Keratinocyte (primary cell): Measurements from ENCODE around the gene IFRD2. TPM values are rescaled to one million over a fixed set of nuclear protein-coding genes. Genes with fewer than 3 reads are reported as not detected.

Experiments used
- DNase-seq: peaks from one replicate; pipeline ENCODE4 v3.0.0-alpha.2; 2011; ENCODE audit warnings: low read depth, missing footprints, low spot score
- FAIRE-seq: peaks from 2 replicates; lab custom pipeline; 2011; peaks lifted over from hg19 to GRCh38; lab: Jason Lieb, UNC
- H2AFZ ChIP-seq: 2 replicates; pipeline ENCODE4 v1.6.0; 2012; ENCODE audit warnings: low read length, control low read depth, inconsistent platforms; ENCODE audit not compliant: control insufficient read depth
- H3K27ac ChIP-seq: 2 replicates; pipeline ENCODE4 v1.5.1; 2011; ENCODE audit warnings: low read length; ENCODE audit not compliant: control insufficient read depth, insufficient read depth
- H3K27me3 ChIP-seq: 3 replicates; pipeline ENCODE4 v1.6.0; 2011; ENCODE audit warnings: low read length; ENCODE audit not compliant: control insufficient read depth, insufficient read depth; ENCODE audit errors: extremely low read depth
- H3K36me3 ChIP-seq, 2 experiments: 2 replicates in 1 of 2; 3 replicates in 1 of 2; pipeline ENCODE4 v1.5.1; 2011; ENCODE audit warnings: low read length in 2 of 2, mild to moderate bottlenecking in 1 of 2; ENCODE audit not compliant: control insufficient read depth in 2 of 2, insufficient read depth in 2 of 2; ENCODE audit errors: extremely low read depth in 1 of 2
- H3K4me1 ChIP-seq: 3 replicates; pipeline ENCODE4 v1.5.1; 2011; ENCODE audit warnings: low read length; ENCODE audit not compliant: control insufficient read depth, insufficient read depth; ENCODE audit errors: extremely low read depth
- H3K4me2 ChIP-seq: 3 replicates; pipeline ENCODE4 v1.6.0; 2011; ENCODE audit warnings: low read depth, low read length; ENCODE audit not compliant: control insufficient read depth, insufficient read depth; ENCODE audit errors: extremely low read depth
- H3K4me3 ChIP-seq, 3 experiments: fragments of 200-600 bp in 1 of 3; sonication (generic) in 1 of 3; 2 replicates in 2 of 3; 3 replicates in 1 of 3; pipeline ENCODE4 v1.5.1; 2011 to 2016; ENCODE audit warnings: low read length in 3 of 3, mild to moderate bottlenecking in 3 of 3, control low read depth in 2 of 3, inconsistent platforms in 1 of 3, low read depth in 1 of 3, mixed read lengths in 1 of 3, mixed run types in 1 of 3, moderate library complexity in 1 of 3; ENCODE audit not compliant: control insufficient read depth in 2 of 3, insufficient read depth in 2 of 3; ENCODE audit errors: extremely low read depth in 1 of 3
- H3K79me2 ChIP-seq: 2 replicates; pipeline ENCODE4 v1.6.0; 2012; ENCODE audit warnings: low read length; ENCODE audit not compliant: control insufficient read depth, insufficient read depth
- H3K9ac ChIP-seq: 3 replicates; pipeline ENCODE4 v1.6.0; 2011; ENCODE audit warnings: low read length; ENCODE audit not compliant: control insufficient read depth, insufficient read depth; ENCODE audit errors: extremely low read depth
- H3K9me1 ChIP-seq: 3 replicates; pipeline ENCODE4 v1.6.0; 2011; ENCODE audit warnings: low read length; ENCODE audit not compliant: control insufficient read depth, insufficient read depth; ENCODE audit errors: extremely low read depth
- H3K9me3 ChIP-seq: 2 replicates; pipeline ENCODE4 v1.5.1; 2012; ENCODE audit warnings: low read depth, low read length; ENCODE audit not compliant: control insufficient read depth
- H4K20me1 ChIP-seq: 3 replicates; pipeline ENCODE4 v1.6.0; 2011; ENCODE audit warnings: low read length; ENCODE audit not compliant: control insufficient read depth, insufficient read depth; ENCODE audit errors: extremely low read depth
- CTCF ChIP-seq, 3 experiments: IDR thresholded peaks in 1 of 3; conservative IDR thresholded peaks in 1 of 3; optimal IDR thresholded peaks in 1 of 3; 2 replicates in 2 of 3; 3 replicates in 1 of 3; pipeline versions ENCODE3 to v1.5.1; 2011; ENCODE audit warnings: low read length in 3 of 3, mild to moderate bottlenecking in 3 of 3, moderate library complexity in 2 of 3, control low read depth in 1 of 3, inconsistent platforms in 1 of 3; ENCODE audit not compliant: insufficient read depth in 2 of 3; ENCODE audit errors: extremely low read depth in 1 of 3
- EZH2 ChIP-seq: IDR thresholded peaks from one replicate; pipeline ENCODE4 v1.6.1; 2012; ENCODE audit warnings: inconsistent platforms, mild to moderate bottlenecking, low read length, moderate library complexity
- dilution Hi-C: fragments of 300-500 bp; cut with MboI; formaldehyde crosslinking; loops from one replicate; pipeline ENCODE4 v1.7.0; 2020; ENCODE audit warnings: low sequenced_read_pairs; ENCODE audit not compliant: extremely low pct_ligation_motif_present
- polyA plus RNA-seq, 5 experiments: library from polyadenylated mRNA; depleted of rRNA in 3 of 5; stranded (reverse) in 3 of 5; stranded (forward) in 1 of 5; unstranded in 1 of 5; fragments of >200 nt; gene quantifications; 1 replicate in 1 of 5; 2 replicates in 3 of 5; 3 replicates in 1 of 5; pipeline versions ENCODE4 v1.2.1 to v1.2.3, GENCODE V29; 2011 to 2012; ENCODE audit warnings: missing spikeins in 2 of 5, low read depth in 1 of 5, low replicate concordance in 1 of 5

Gene IFRD2
- polyA plus RNA-seq, 1 donor (not counting 4 experiments of a cell fraction or from before 2014, with no cell fraction given), result 50.3 TPM

GRCh38 chr3:50325113-50325480 is 32.9 kb upstream of the IFRD2 start:
- DNase-seq (no peak), FAIRE-seq (no peak)
- no peak overlapping the region for H3K27ac ChIP-seq
- TF ChIP-seq EZH2 (no peak), CTCF (optimal IDR thresholded peaks at IDR 0.05 in 1 of 3, IDR thresholded peaks at IDR 0.05 in 1 of 3, conservative IDR thresholded peaks at IDR 0.05 in 1 of 3; ENCODE audit: extremely low read depth in 1 of 3, insufficient read depth in 2 of 3, low read length in 3 of 3) (no peak)
- peaks cover 13 to 18% of the 10 kb centered on the region in 2 experiments for H3K36me3 ChIP-seq
- H4K20me1 ChIP-seq, result no peaks in the 10 kb centered on the region
- H3K9me3 ChIP-seq, result no peaks in the 10 kb centered on the region
- H3K79me2 ChIP-seq, result peaks cover 29% of the 10 kb centered on the region
- H3K4me3 ChIP-seq, result no peak overlapping the region
- H3K4me2 ChIP-seq, result no peak overlapping the region
- peaks cover 21% of the 10 kb centered on the region for H3K4me1 ChIP-seq
- H3K9ac ChIP-seq, result no peak overlapping the region
- dilution Hi-C loops, result no loop called here
- no peak overlapping the region for H2AFZ ChIP-seq
- H3K9me1 ChIP-seq, result no peaks in the 10 kb centered on the region
- no peaks in the 10 kb centered on the region for H3K27me3 ChIP-seq

GRCh38 chr3:50324351-50325112 is 32.3 kb upstream of the IFRD2 start:
- Histone ChIP-seq H3K27ac (no peak overlapping the region), H3K9ac (no peak overlapping the region), H3K79me2 (peaks cover 35% of the 10 kb centered on the region), H3K9me1 (no peaks in the 10 kb centered on the region), H3K9me3 (no peaks in the 10 kb centered on the region), H3K4me3 (no peak overlapping the region), H2AFZ (no peak overlapping the region), H3K27me3 (no peaks in the 10 kb centered on the region), H4K20me1 (no peaks in the 10 kb centered on the region), H3K4me1 (peaks cover 26% of the 10 kb centered on the region), H3K36me3 (peaks cover 14 to 17% of the 10 kb centered on the region in 2 experiments), H3K4me2 (no peak overlapping the region)
- dilution Hi-C loops, result no loop called here
- no peak for DNase-seq
- TF ChIP-seq EZH2 (no peak), CTCF (optimal IDR thresholded peaks at IDR 0.05 in 1 of 3, IDR thresholded peaks at IDR 0.05 in 1 of 3, conservative IDR thresholded peaks at IDR 0.05 in 1 of 3; ENCODE audit: extremely low read depth in 1 of 3, insufficient read depth in 2 of 3, low read length in 3 of 3) (peak in 2 of 3 experiments; percentile 88 to 89)
- FAIRE-seq, result peak; percentile 75
